ENCODE data around the gene LMOD2.

Gene LMOD2

DNA sequence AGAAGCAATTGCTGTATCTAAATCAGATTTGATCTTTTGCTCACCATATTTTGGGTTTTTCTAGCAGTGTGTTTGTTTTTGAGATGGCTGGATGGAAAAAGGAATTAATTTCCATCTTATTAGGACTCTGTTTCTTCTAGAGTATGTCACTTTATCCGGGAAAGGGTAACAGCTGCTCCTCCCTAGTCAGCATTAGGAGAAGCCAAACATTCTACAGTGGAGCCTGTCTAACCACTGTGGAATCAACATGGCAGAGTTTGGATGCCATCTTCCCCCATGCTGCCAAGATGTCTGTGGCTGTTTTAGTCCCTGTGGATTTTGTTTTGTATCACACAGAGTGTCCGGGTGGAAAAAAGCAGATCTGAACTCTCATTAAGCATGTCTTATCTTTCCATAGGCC, 16.0 kb upstream of the LMOD2 start:
- no peak for DNase-seq (ENCODE audit: low read depth)

DNA sequence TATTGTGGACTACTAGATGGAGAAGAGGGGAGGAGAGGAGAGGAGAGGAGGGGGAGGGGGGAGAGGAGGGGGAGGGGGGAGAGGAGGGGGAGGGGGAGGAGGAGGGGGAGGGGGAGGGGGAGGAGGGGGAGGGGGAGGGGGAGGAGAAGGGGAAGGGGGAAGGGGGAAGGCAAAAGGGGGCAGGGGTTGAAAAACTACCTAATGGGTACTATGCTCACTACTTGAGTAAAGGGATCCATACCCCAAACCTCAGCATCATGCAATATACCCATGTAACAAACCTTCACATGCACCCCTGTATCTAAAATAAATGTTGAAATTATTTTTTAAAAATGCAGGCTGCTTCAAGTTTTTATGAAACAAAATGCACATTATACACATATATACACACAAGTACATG, 15.1 kb upstream of the LMOD2 start:
- DNase-seq (ENCODE audit: low read depth), result no peak

DNA sequence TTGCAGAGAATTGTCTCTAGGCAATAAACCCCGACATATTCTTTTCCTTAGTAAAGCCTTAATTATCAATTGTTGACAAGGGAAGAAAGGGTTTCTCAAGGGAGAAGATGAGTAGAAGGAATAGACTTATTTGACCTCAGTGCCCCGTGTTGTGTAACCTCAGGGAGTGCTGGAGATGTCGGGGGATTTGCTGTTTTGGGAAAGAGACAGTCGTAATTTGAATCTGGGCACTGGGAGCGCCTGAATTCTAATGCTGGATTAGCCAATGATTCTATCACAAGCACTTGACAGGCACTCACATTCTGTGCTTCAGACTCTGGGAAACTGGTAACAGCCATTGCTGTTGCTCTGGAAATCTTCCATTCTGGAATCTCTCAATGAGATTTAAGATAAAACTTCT, 13.8 kb upstream of the LMOD2 start:
- no peak for DNase-seq (ENCODE audit: low read depth)

DNA sequence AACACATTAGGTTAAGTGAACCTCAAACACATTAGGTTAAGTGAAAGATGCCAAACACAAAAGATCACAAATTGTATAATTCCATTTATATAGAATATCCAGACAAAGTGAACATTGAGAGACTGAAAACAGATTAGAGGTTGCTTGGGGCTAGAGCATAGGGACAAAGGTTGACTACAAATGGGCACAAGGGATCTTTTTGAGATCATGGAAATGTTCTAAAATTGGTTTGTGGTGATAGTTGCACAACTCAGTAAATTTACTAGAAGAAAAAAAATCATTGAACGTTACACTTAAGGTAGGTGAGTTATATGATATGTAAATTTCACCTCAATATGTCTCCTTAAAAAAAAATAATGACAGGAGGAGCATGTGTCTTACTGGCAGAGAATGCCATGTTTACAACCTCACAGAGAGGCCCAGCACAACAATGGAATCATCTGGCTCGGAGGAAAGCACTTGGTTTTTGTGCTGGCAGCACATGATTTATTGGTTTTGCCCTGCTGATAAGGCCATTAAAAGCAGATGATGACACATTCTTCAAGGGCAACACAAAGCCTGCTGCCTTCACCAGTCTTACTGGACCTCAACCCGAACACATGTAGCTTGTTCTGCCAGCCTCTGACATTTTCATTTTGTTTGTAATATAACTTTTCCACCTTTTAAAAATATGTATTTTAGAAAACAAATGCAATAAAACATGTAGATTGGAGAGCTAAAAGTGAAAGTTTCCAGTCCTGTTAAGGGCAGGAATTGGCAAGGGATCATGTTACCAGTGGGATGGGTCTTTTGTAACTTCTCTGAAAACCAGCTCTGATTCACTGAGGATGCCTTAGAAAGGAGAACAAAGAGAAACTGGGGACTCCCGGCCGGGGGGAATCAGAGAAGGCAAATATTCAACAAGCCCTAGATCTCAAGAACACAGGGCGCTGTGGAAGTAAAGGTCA, 11.9 kb upstream of the LMOD2 start:
- no peak for DNase-seq (ENCODE audit: low read depth)

GRCh38 chr7:123645516-123645915, 10.2 kb upstream of the LMOD2 start:
- DNase-seq (ENCODE audit: low read depth), result no peak

- DNase-seq (ENCODE audit: low read depth), result no peak
These were observed 8.4 kb upstream of the LMOD2 start for GRCh38 chr7:123647106-123647730.

DNA sequence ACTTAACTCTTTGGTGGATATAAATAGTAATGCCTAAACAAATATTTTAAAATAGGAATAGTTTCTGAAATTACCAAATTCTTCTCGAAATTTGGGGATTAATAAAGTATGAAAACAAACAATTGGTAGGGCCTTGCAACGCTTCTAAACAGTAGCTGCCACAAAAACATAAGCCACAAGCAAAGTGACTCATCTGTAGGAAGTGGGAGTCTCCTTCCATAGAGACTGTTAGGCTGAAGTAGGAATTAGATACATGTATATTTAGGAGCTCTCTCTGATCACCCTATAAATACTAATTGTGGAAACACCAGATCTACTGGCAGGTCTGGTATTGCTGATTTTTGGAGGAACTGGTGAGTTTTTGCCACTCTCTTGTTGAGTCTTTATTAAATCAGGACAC, 5.7 kb upstream of the LMOD2 start:
- no peak for DNase-seq (ENCODE audit: low read depth)

DNA sequence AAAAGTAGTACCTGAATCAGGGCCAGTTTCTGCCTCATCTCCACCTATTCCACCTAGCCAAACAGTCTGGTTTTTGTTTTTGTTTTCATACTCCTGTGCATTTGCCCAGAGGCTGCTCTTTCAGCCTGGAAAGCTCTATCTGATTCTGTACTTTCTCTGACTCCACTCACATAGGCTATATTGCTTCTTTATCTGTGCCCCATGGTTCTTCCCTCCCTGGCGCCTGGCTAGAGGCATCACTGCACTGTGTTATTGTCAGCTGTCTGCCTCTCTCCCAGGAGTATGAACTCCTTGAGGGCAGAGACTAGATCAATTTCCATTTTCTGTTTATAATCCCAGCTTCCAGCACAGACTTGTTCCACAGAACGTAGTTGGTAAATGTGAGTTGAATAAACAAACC, 5.1 kb upstream of the LMOD2 start:
- DNase-seq (ENCODE audit: low read depth), result no peak

- no peak for DNase-seq (ENCODE audit: low read depth)
These were observed 3.3 kb upstream of the LMOD2 start for GRCh38 chr7:123652406-123652805.

DNA sequence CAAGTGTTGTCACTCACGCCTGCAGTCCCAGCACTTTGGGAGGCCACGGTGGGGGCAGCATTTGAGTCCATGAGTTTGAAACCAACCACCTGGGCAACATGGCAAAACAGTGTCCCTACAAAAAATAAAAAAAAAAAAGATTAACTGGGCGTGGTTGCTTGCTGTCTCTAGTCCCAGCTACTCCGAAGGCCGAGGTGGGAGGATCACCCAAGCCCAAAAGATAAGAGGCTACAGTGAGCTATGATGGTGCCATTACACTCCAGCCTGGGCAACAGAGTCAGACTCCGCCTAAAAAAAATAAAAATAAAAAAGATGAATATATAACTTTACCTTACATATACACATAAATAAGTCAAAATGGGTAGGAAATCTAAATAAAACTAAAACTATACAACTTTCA, 2.5 kb upstream of the LMOD2 start:
- DNase-seq (ENCODE audit: low read depth), result no peak

DNA sequence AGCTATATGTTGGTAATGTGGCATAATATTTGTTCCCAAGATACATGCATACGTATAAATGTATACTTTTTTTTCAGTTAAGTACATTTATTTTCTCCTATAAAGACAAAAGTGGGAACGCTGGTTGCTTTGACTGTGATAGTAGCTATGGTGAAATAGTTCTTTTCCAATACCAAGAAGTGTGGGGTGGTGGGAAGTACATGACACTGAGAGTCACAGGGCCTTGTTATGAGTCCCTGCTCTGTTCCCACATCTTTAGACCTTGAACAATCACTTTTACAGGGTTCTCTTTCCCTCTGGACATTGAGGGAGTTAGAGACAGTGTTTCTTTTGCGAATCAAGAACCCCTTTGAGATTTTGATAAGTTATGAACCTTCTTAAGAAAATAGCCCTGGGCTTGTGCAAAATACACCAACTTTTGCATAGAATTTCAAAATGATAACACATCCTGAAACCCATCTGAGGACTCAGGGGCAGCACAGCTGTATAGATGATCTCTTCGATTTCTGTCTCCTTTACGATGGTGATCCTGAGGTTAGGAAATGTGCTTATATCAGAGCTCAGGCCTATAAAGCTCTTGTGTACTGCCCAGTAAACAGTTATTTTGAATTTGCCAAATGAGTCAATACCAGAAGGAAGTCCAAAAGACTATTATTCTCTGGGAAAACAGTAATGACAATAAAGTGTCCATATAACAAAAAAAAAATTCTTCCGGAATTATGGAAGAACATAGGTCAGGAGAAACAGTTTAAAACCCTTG, 1.1 kb downstream of the LMOD2 start:
- no peak for DNase-seq (ENCODE audit: low read depth)

DNA sequence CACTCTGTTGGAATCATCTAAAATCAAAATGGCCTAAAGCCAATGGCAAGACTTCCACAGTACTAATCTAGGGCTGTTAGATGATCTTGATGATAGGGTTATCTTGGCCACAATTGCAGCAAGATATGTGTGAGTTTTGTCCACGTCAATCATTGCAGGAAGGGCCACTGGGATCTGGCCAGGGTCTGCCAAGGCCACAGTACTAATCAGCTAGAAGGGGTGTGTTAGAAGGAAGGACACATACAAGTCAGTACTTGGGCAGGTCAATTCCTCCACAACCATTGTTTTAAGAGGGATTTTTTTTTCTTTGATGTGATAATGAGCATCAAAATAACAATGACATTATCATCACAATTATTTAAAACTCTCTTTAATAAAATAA, 1.6 kb downstream of the LMOD2 start:
- DNase-seq (ENCODE audit: low read depth), result no peak

- no peak for DNase-seq (ENCODE audit: low read depth)
These were observed 2.4 kb downstream of the LMOD2 start for GRCh38 chr7:123658023-123658422.

- DNase-seq (ENCODE audit: low read depth), result no peak
These were observed 5.1 kb downstream of the LMOD2 start for GRCh38 chr7:123660514-123661354.

DNA sequence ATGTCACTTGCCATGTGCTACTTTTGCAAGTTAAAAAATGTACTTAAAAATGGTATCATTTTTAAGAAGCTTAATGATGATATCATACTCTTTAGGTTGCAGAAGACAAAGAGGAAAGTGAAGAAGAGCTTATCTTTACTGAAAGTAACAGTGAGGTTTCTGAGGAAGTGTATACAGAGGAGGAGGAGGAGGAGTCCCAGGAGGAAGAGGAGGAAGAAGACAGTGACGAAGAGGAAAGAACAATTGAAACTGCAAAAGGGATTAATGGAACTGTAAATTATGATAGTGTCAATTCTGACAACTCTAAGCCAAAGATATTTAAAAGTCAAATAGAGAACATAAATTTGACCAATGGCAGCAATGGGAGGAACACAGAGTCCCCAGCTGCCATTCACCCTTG, 6.1 kb downstream of the LMOD2 start:
- DNase-seq (ENCODE audit: low read depth), result no peak

GRCh38 chr7:123662293-123662692, 6.6 kb downstream of the LMOD2 start:
- no peak for DNase-seq (ENCODE audit: low read depth)

GRCh38 chr7:123662755-123663154, 7.1 kb downstream of the LMOD2 start:
- DNase-seq (ENCODE audit: low read depth), result no peak

- DNase-seq (ENCODE audit: low read depth), result no peak
These were observed 7.5 kb downstream of the LMOD2 start for GRCh38 chr7:123663200-123663599.

DNA sequence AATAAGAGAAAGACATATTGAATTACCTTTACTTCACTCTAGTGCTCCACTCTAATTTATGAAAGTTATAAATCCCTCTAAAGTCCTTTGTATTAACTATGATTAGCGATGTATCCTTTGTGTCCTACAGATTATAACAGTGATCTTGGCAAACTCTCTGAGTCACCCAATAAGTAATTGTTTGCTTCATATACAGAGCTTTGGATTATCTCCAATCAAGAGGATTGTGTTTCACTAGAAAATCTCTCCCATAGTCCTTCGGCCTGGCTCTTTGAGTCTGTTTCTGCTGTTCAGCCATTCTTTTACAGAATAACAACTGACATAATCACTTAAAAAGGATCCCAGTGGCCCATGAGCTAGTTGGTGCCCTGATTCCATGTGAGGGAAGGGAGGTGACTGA, 9.5 kb downstream of the LMOD2 start:
- no peak for DNase-seq (ENCODE audit: low read depth)

- DNase-seq (ENCODE audit: low read depth), result no peak
These were observed 10.2 kb downstream of the LMOD2 start for GRCh38 chr7:123665896-123666295.

DNA sequence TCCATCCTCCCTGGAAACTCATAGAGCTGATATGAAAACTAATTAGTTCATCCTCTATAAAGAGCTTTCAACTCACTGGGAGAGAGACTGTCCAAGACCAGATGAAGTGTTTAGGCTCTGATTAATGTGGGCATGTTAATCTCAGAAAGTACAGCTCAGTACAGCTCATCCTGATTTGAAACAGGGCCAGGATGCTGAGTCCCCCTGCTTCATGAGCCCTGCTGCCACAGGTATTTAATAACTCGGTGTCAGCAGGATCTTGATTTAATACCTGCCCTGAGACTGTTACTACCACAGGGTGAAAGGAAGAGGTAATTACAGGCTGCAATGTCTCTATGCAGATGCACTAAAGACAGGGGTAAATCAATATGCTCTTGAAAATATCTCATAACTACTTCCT, 10.8 kb downstream of the LMOD2 start:
- DNase-seq (ENCODE audit: low read depth), result no peak

DNA sequence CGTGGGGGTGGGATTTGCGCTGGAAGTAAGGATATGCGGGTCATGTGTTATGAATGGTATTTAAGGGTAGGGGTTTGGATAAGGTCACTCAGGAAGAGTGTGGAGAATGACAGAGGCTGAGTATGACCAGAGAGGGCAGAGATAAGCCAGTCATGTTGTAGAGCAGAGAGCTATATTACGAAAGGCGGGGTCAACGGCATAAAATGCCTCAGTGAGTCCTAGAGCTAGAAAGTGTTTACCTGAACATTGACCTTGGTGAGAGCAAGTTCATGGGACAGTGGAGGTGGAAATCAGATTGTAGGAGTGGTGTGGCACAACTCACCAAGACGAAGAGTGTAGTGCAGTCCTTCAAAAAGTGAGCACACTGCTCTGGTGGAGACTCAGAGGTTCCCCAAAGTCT, 13.8 kb downstream of the LMOD2 start:
- DNase-seq (ENCODE audit: low read depth), result no peak
